ENCODE data around the gene NPR3. TPM values are rescaled to one million over a fixed set of nuclear protein-coding genes. Genes with fewer than 3 reads are reported as not detected.

Gene NPR3
- total RNA-seq, 1 donor from 2014 or later = 116 TPM

GRCh38 chr5:32720300-32720699 is 9.2 kb downstream of the NPR3 start:
- Mint-ChIP-seq H3K4me3 (no peak overlapping the region), H3K36me3 (peaks cover 60% of the 10 kb centered on the region), H3K27me3 (peaks cover 5% of the 10 kb centered on the region), H3K9me3 (peaks cover 5% of the 10 kb centered on the region), H3K4me1 (ENCODE audit: unreplicated experiment) (peaks cover 4% of the 10 kb centered on the region), H3K27ac (no peak overlapping the region)
- TF ChIP-seq CTCF (conservative IDR thresholded peaks at IDR 0.05) = no peak
- no peak for DNase-seq (ENCODE audit: extremely low spot score, unreplicated experiment)

GRCh38 chr5:32721626-32722025 is 10.5 kb downstream of the NPR3 start:
- Mint-ChIP-seq H3K4me1 (ENCODE audit: unreplicated experiment) (no peaks in the 10 kb centered on the region), H3K4me3 (no peak overlapping the region), H3K36me3 (peaks cover 66% of the 10 kb centered on the region), H3K9me3 (peaks cover 5% of the 10 kb centered on the region), H3K27ac (no peak overlapping the region), H3K27me3 (peaks cover 3% of the 10 kb centered on the region)
- no peak for TF ChIP-seq CTCF (conservative IDR thresholded peaks at IDR 0.05)
- DNase-seq (ENCODE audit: extremely low spot score, unreplicated experiment) = no peak

- peaks cover 63% of the 10 kb centered on the region for H3K36me3 Mint-ChIP-seq
- H3K9me3 Mint-ChIP-seq = peaks cover 8% of the 10 kb centered on the region
- H3K4me1 Mint-ChIP-seq (ENCODE audit: unreplicated experiment) = no peaks in the 10 kb centered on the region
- H3K4me3 Mint-ChIP-seq = no peak overlapping the region
- no peak for TF ChIP-seq CTCF (conservative IDR thresholded peaks at IDR 0.05)
- H3K27me3 Mint-ChIP-seq = peaks cover 3% of the 10 kb centered on the region
- DNase-seq (ENCODE audit: extremely low spot score, unreplicated experiment) = no peak
- H3K27ac Mint-ChIP-seq = no peak overlapping the region
Observed at GRCh38 chr5:32722957-32723356, 11.8 kb downstream of the NPR3 start.

- DNase-seq (ENCODE audit: extremely low spot score, unreplicated experiment) = no peak
- H3K27ac Mint-ChIP-seq = no peak overlapping the region
- peaks cover 8% of the 10 kb centered on the region for H3K9me3 Mint-ChIP-seq
- H3K27me3 Mint-ChIP-seq = peaks cover 3% of the 10 kb centered on the region
- peaks cover 56% of the 10 kb centered on the region for H3K36me3 Mint-ChIP-seq
- no peaks in the 10 kb centered on the region for H3K4me1 Mint-ChIP-seq (ENCODE audit: unreplicated experiment)
- peak; percentile 25 for TF ChIP-seq CTCF (conservative IDR thresholded peaks at IDR 0.05)
- H3K4me3 Mint-ChIP-seq = no peak overlapping the region
Observed at GRCh38 chr5:32724526-32724925, 13.4 kb downstream of the NPR3 start.

GRCh38 chr5:32726086-32726557 is 15.0 kb downstream of the NPR3 start:
- no peak for TF ChIP-seq CTCF (conservative IDR thresholded peaks at IDR 0.05)
- no peak overlapping the region for H3K27ac Mint-ChIP-seq
- peaks cover 8% of the 10 kb centered on the region for H3K9me3 Mint-ChIP-seq
- peaks cover 52% of the 10 kb centered on the region for H3K36me3 Mint-ChIP-seq
- DNase-seq (ENCODE audit: extremely low spot score, unreplicated experiment) = no peak
- H3K27me3 Mint-ChIP-seq = peaks cover 3% of the 10 kb centered on the region
- H3K4me1 Mint-ChIP-seq (ENCODE audit: unreplicated experiment) = no peaks in the 10 kb centered on the region
- H3K4me3 Mint-ChIP-seq = no peak overlapping the region

GRCh38 chr5:32729651-32730050 is 18.5 kb downstream of the NPR3 start:
- TF ChIP-seq CTCF (conservative IDR thresholded peaks at IDR 0.05) = no peak
- Mint-ChIP-seq H3K27me3 (peaks cover 2% of the 10 kb centered on the region), H3K4me1 (ENCODE audit: unreplicated experiment) (no peaks in the 10 kb centered on the region), H3K27ac (no peak overlapping the region), H3K36me3 (peaks cover 36% of the 10 kb centered on the region), H3K9me3 (peaks cover 5% of the 10 kb centered on the region), H3K4me3 (no peak overlapping the region)
- DNase-seq (ENCODE audit: extremely low spot score, unreplicated experiment) = no peak
